ENCODE measurements around the gene RPN1.

DNA sequence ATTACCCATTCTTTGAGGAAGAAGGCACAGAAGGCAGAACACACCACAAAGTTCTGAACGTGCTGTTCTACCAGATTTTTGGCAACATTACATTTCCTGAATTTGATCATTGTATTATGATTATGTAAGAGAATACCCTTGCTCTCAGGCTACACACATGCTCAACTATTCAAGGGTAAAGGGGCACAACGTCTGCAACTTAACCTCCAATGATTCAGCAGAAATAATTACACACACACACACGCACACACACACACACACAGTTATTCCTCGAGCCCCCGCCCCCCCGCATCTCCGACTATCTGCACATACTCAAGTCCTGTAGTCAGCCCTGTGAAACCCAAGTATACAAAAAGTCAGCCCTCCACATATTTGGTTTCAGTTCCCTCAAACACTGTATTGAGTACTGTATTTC is 26.8 kb downstream of the RPN1 start:
- TF ChIP-seq, protein P1, sequence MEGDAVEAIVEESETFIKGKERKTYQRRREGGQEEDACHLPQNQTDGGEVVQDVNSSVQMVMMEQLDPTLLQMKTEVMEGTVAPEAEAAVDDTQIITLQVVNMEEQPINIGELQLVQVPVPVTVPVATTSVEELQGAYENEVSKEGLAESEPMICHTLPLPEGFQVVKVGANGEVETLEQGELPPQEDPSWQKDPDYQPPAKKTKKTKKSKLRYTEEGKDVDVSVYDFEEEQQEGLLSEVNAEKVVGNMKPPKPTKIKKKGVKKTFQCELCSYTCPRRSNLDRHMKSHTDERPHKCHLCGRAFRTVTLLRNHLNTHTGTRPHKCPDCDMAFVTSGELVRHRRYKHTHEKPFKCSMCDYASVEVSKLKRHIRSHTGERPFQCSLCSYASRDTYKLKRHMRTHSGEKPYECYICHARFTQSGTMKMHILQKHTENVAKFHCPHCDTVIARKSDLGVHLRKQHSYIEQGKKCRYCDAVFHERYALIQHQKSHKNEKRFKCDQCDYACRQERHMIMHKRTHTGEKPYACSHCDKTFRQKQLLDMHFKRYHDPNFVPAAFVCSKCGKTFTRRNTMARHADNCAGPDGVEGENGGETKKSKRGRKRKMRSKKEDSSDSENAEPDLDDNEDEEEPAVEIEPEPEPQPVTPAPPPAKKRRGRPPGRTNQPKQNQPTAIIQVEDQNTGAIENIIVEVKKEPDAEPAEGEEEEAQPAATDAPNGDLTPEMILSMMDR (IDR thresholded peaks at IDR 0.05): no peak
- TF ChIP-seq POLR2A (IDR thresholded peaks at IDR 0.05) (no peak), POLR2AphosphoS5 (IDR thresholded peaks at IDR 0.05) (no peak), EP300 (IDR thresholded peaks at IDR 0.05; ENCODE audit: low read depth) (no peak)

Measured in transverse colon (tissue), 4 donors.